BLaER1 treated with 17β-estradiol and CSF1 and Interleukin-3, amounts not matched to agents 10 nM and 100 nM (cell line): Measurements from ENCODE around the gene PXK.
A peak's percentile ranks its signal among the peaks of the same experiment; 100 is the strongest.

Experiments used
- H3K27ac ChIP-seq, 11 experiments: shearing (Covaris generic); formaldehyde crosslinking; 2 replicates each; pipeline ENCODE4 v1.8.1; 2022
- H3K27me3 ChIP-seq, 11 experiments: shearing (Covaris generic); formaldehyde crosslinking; 2 replicates each; pipeline ENCODE4 v1.8.1; 2022
- H3K36me3 ChIP-seq, 11 experiments: shearing (Covaris generic); formaldehyde crosslinking; 2 replicates each; pipeline ENCODE4 v1.8.1; 2022
- H3K4me1 ChIP-seq, 10 experiments: shearing (Covaris generic); formaldehyde crosslinking; 2 replicates each; pipeline ENCODE4 v1.8.1; 2022
- H3K4me2 ChIP-seq, 11 experiments: shearing (Covaris generic); formaldehyde crosslinking; 2 replicates each; pipeline ENCODE4 v1.8.1; 2022
- H3K4me3 ChIP-seq, 10 experiments: shearing (Covaris generic); formaldehyde crosslinking; 2 replicates each; pipeline ENCODE4 v1.8.1; 2022
- H3K9ac ChIP-seq, 11 experiments: shearing (Covaris generic); formaldehyde crosslinking; 2 replicates each; pipeline ENCODE4 v1.8.1; 2022
- H3K9me3 ChIP-seq, 11 experiments: shearing (Covaris generic); formaldehyde crosslinking; replicated peaks in 1 of 11; 2 replicates each; pipeline ENCODE4 v1.8.1; 2022
- H4K20me1 ChIP-seq, 11 experiments: shearing (Covaris generic); formaldehyde crosslinking; 2 replicates each; pipeline ENCODE4 v1.8.1; 2022
- Cebpa-rat ChIP-seq, 11 experiments: shearing (Covaris generic); IDR thresholded peaks; 2 replicates each; pipeline ENCODE4 v1.8.1; 2022

Gene PXK

GRCh38 chr3:58469096-58469495 lies 136.4 kb downstream of the PXK start:
- no peak overlapping the region for H3K27ac ChIP-seq
- no peaks in the 10 kb centered on the region for H4K20me1 ChIP-seq
- H3K9me3 ChIP-seq = no peaks in the 10 kb centered on the region
- H3K4me3 ChIP-seq = no peak overlapping the region
- peaks cover under 1 to 58% (median 33%) of the 10 kb centered on the region in 10 experiments; a peak in 18 of 20 replicates for H3K4me1 ChIP-seq
- no peaks in the 10 kb centered on the region for H3K27me3 ChIP-seq
- no peak for TF ChIP-seq Cebpa-rat (IDR thresholded peaks at IDR 0.05)
- H3K4me2 ChIP-seq = no peak overlapping the region
- no peak overlapping the region for H3K9ac ChIP-seq
- no peaks in the 10 kb centered on the region for H3K36me3 ChIP-seq

DNA sequence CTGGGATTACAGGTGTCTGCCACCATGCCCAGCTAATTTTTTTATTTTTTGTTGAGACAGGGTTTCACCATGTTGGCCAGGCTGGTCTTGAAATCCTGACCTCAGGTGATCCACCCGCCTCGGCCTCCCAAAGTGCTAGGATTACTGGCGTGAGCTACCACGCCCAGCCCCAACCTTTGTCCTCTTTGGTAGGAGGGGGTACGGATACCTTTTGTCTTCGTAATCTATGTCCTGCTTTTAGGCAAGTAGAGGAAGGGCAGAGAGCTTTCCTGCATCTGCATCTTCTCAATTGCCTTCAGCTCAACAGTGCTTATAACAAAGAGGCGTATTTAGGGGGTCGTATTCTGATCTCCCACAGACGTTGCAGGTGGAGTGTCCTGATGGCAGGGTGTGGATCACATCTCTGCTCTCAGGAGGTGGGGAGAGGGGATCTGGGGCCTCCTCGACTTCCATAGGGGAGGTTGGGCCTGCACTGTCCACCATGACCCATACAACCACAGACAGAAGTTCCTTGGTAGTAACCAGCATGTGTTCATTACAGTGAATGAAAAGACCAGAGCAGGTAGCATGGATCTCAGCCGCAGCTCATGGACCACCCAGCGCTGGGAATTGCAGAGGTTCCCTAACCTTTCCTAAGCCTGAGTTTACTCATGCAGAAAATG lies 137.8 kb downstream of the PXK start:
- Histone ChIP-seq H3K9ac (peak overlapping the region in 6 of 11 experiments; percentile 9 to 72 (median 58); a peak in 10 of 22 replicates), H3K4me2 (peak overlapping the region in 8 of 11 experiments; percentile 28 to 84 (median 78); a peak in 15 of 22 replicates)

GRCh38 chr3:58471025-58471887 lies 138.6 kb downstream of the PXK start:
- H3K9ac ChIP-seq = peak overlapping the region in 9 of 11 experiments; percentile 9 to 72 (median 47); a peak in 12 of 22 replicates
- peak; percentile 68 to 95 (median 84); a peak in 21 of 22 replicates for TF ChIP-seq Cebpa-rat (IDR thresholded peaks at IDR 0.05)
- H3K27ac ChIP-seq = peak overlapping the region; percentile 22 to 93 (median 70); a peak in 19 of 22 replicates

More for the DNA sequence above, 137.8 kb downstream of the PXK start:
- Histone ChIP-seq H3K9me3 (no peaks in the 10 kb centered on the region), H3K4me3 (no peak overlapping the region), H3K4me1 (peaks cover 14 to 71% (median 47%) of the 10 kb centered on the region in 10 experiments), H3K27ac (peak overlapping the region in 10 of 11 experiments; percentile 22 to 93 (median 71); a peak in 18 of 22 replicates), H3K27me3 (no peaks in the 10 kb centered on the region), H4K20me1 (no peaks in the 10 kb centered on the region), H3K36me3 (no peaks in the 10 kb centered on the region)
- TF ChIP-seq Cebpa-rat (IDR thresholded peaks at IDR 0.05) = no peak

GRCh38 chr3:58473275-58473674 lies 140.6 kb downstream of the PXK start:
- Histone ChIP-seq H3K4me2 (peak overlapping the region in 5 of 11 experiments; percentile 75 to 84 (median 82); a peak in 8 of 22 replicates), H3K27ac (peak overlapping the region in 5 of 11 experiments; percentile 72 to 93 (median 85); a peak in 8 of 22 replicates), H3K4me3 (no peak overlapping the region), H3K9me3 (no peaks in the 10 kb centered on the region), H4K20me1 (no peaks in the 10 kb centered on the region), H3K4me1 (peaks cover 22 to 94% (median 60%) of the 10 kb centered on the region in 10 experiments), H3K36me3 (no peaks in the 10 kb centered on the region), H3K9ac (no peak overlapping the region), H3K27me3 (no peaks in the 10 kb centered on the region)
- no peak for TF ChIP-seq Cebpa-rat (IDR thresholded peaks at IDR 0.05)

More at GRCh38 chr3:58471025-58471887, 138.6 kb downstream of the PXK start:
- Histone ChIP-seq H3K4me1 (peaks cover 22 to 79% (median 54%) of the 10 kb centered on the region in 10 experiments), H3K4me3 (no peak overlapping the region; a peak in 1 of 20 replicates), H3K4me2 (peak overlapping the region in 10 of 11 experiments; percentile 7 to 84 (median 70); a peak in 18 of 22 replicates), H4K20me1 (no peaks in the 10 kb centered on the region), H3K9me3 (no peaks in the 10 kb centered on the region), H3K36me3 (no peaks in the 10 kb centered on the region), H3K27me3 (no peaks in the 10 kb centered on the region)

- H3K36me3 ChIP-seq = no peaks in the 10 kb centered on the region
- H3K9ac ChIP-seq = peak overlapping the region in 4 of 11 experiments; percentile 2 to 33 (median 24); a peak in 4 of 22 replicates
- H3K27me3 ChIP-seq = no peaks in the 10 kb centered on the region
- no peak for TF ChIP-seq Cebpa-rat (IDR thresholded peaks at IDR 0.05)
- 0 out of 20 replicates have a peak overlapping the region, but pooled peaks of 2 of the 10 experiments have one; percentile 5 to 17 for H3K4me3 ChIP-seq
- H4K20me1 ChIP-seq = no peaks in the 10 kb centered on the region
- peak overlapping the region; percentile 62 to 85 (median 82) for H3K4me2 ChIP-seq
- H3K27ac ChIP-seq = peak overlapping the region in 9 of 11 experiments; percentile 3 to 93 (median 72); a peak in 16 of 22 replicates
- peaks cover 22 to 97% (median 66%) of the 10 kb centered on the region in 10 experiments for H3K4me1 ChIP-seq
- H3K9me3 ChIP-seq = peaks cover 0 to 6% (median 4%) of the 10 kb centered on the region in 11 experiments; a peak in 10 of 22 replicates
Measured at GRCh38 chr3:58474348-58474911, 141.7 kb downstream of the PXK start.

DNA sequence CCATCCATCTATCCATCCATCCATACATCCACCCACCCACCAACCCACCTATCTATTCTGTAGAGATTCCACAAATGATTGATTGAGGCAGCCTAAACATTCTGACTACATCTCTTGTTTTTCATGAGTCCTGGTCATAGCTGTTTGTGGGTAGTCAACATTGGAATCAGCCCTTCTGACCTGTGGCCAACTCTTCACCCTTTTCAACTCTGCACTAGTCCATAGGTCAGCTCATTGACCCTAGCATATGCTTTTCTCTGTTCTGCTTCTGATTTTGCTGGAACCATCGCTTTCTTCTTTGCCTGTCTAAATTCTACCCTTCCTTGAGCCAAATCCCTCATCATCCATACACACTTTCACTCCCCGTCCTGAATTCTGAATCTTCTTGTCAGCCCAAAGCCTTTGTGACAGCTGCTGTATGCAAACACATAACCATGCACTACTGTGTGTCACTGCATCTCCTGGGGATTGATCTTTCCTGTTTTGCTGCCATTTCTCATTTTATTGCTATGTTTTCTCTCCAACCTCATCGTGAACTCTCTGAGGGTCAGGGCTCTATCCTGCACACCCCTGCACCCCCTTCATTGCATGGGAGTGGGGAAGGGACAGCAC lies 142.4 kb downstream of the PXK start:
- no peak overlapping the region for H3K4me3 ChIP-seq
- no peak for TF ChIP-seq Cebpa-rat (IDR thresholded peaks at IDR 0.05)
- no peaks in the 10 kb centered on the region for H3K27me3 ChIP-seq
- peak overlapping the region in 9 of 11 experiments; percentile 3 to 93 (median 72); a peak in 17 of 22 replicates for H3K27ac ChIP-seq
- no peaks in the 10 kb centered on the region for H3K36me3 ChIP-seq
- H3K9me3 ChIP-seq = peaks cover 0 to 13% (median 10%) of the 10 kb centered on the region in 11 experiments; a peak in 16 of 22 replicates
- no peaks in the 10 kb centered on the region for H4K20me1 ChIP-seq
- H3K4me2 ChIP-seq = peak overlapping the region; percentile 62 to 85 (median 82)
- peaks cover 22 to 100% (median 62%) of the 10 kb centered on the region in 10 experiments for H3K4me1 ChIP-seq
- peak overlapping the region in 5 of 11 experiments; percentile 2 to 33 (median 4); a peak in 5 of 22 replicates for H3K9ac ChIP-seq
